Omental fat pad (tissue), 4 donors: Measurements from ENCODE around the gene BRCA2. TPM values are rescaled to one million over a fixed set of nuclear protein-coding genes. Genes with fewer than 3 reads are reported as not detected.

Experiments
- ATAC-seq: fragments of 150-250 bp; one replicate; pipeline ENCODE4 v1.9.1; 2016; ENCODE audit warnings: mild to moderate bottlenecking, moderate library complexity; ENCODE audit not compliant: low FRiP score
- DNase-seq: peaks from one replicate; pipeline ENCODE4 v3.0.0-alpha.2; 2019; ENCODE audit warnings: low spot score
- CTCF ChIP-seq, 3 donors: fragments of 450-650 bp; IDR thresholded peaks; one replicate each; pipeline ENCODE4 v1.5.1; 2016 to 2017; ENCODE audit warnings: antibody characterized with exemption in 3 of 3, mild to moderate bottlenecking in 3 of 3, moderate library complexity in 2 of 3
- small RNA-seq: library from RNA; depleted of rRNA; stranded (forward); fragments of <200 nt; gene quantifications from one replicate; pipeline ENCODE3, GENCODE V24; 2016
- total RNA-seq, 4 donors: library from RNA; depleted of rRNA; stranded (reverse); fragments of >200 nt; gene quantifications; one replicate each; pipeline ENCODE4 v1.1.0, GENCODE V29; 2016

The BRCA2 gene
- total RNA-seq, 4 donors from 2014 or later = 2.0 to 3.3 (median 2.5) TPM

GRCh38 chr13:32448972-32449371 is 133.7 kb downstream of the BRCA2 start:
- ATAC-seq = no peak

More at GRCh38 chr13:32448972-32449371, 133.7 kb downstream of the BRCA2 start:
- DNase-seq = no peak
- no peak for TF ChIP-seq CTCF (IDR thresholded peaks at IDR 0.05)

Small RNA genes within 50 kb of the gene (small RNA-seq; reads per million reads assigned to genes)
- gene RF00190 = not detected

Other genes starting within 250 kb of the BRCA2 start
- gene ZAR1L, start 145 bp upstream of the BRCA2 start, total RNA-seq = not detected
- gene N4BP2L1, start 112.6 kb downstream of the BRCA2 start, total RNA-seq = 10 to 100 TPM; 10.6 to 28.4 (median 16.3) TPM
- 100 to 1,000 TPM in 3 of 4 donors, 10 to 100 TPM in 1; 95.2 to 202 (median 136) TPM for gene N4BP2L2, start 223.3 kb downstream of the BRCA2 start, total RNA-seq